ENCODE results near the gene LRRC28.

DNA sequence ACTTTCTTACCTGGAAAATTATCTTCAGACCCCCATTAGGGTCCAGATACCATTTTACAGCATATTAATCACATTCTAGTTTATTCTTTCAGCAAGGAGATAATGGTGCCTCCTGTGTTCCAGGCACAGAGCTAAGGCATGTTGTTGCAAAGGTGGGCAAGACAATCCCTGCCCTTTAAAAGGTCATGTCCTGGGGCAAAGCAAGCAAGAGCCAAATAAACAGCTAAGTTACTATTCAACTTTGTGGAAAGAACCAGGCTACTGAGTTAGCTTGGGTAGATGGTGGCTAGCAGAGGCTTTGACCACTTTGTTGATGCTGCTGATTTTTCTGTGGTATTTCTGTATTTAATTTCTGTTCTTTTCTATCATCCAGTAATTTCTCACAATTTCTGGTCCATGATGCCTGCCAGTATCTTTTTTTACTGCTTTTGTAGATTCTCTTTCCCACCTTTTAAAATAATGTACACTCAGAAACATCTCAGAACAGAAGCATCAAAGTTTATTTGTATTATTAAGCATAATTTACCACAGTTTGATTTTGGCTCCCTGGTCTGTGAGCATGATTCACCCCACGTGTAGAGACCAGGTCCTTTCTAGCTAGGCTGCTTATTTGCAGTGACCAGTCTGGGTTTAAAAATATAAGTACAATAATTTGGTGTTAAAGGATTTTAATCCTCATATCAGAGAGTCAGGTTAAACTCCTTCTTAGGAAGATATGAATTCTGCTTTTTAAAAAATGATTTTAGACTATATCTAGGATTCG lies 71.5 kb downstream of the LRRC28 start:
- TF ChIP-seq MAX (IDR thresholded peaks at IDR 0.05; ENCODE audit: low read depth), result no peak
- no peak for TF ChIP-seq RAD21 (IDR thresholded peaks at IDR 0.05; ENCODE audit: low read length)
- TF ChIP-seq, protein P1, sequence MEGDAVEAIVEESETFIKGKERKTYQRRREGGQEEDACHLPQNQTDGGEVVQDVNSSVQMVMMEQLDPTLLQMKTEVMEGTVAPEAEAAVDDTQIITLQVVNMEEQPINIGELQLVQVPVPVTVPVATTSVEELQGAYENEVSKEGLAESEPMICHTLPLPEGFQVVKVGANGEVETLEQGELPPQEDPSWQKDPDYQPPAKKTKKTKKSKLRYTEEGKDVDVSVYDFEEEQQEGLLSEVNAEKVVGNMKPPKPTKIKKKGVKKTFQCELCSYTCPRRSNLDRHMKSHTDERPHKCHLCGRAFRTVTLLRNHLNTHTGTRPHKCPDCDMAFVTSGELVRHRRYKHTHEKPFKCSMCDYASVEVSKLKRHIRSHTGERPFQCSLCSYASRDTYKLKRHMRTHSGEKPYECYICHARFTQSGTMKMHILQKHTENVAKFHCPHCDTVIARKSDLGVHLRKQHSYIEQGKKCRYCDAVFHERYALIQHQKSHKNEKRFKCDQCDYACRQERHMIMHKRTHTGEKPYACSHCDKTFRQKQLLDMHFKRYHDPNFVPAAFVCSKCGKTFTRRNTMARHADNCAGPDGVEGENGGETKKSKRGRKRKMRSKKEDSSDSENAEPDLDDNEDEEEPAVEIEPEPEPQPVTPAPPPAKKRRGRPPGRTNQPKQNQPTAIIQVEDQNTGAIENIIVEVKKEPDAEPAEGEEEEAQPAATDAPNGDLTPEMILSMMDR (IDR thresholded peaks at IDR 0.05), result no peak
- no peak for TF ChIP-seq EP300 (IDR thresholded peaks at IDR 0.05; ENCODE audit: borderline replicate concordance in 1 of 2, low read depth in 1 of 2, low read length in 1 of 2)
- no peak for TF ChIP-seq YY1 (IDR thresholded peaks at IDR 0.05; ENCODE audit: low read depth)
- TF ChIP-seq NFIC (IDR thresholded peaks at IDR 0.05; ENCODE audit: borderline replicate concordance), result no peak
- no peak for TF ChIP-seq REST (IDR thresholded peaks at IDR 0.05; ENCODE audit: low read depth, low read length)
- TF ChIP-seq, protein P2, sequence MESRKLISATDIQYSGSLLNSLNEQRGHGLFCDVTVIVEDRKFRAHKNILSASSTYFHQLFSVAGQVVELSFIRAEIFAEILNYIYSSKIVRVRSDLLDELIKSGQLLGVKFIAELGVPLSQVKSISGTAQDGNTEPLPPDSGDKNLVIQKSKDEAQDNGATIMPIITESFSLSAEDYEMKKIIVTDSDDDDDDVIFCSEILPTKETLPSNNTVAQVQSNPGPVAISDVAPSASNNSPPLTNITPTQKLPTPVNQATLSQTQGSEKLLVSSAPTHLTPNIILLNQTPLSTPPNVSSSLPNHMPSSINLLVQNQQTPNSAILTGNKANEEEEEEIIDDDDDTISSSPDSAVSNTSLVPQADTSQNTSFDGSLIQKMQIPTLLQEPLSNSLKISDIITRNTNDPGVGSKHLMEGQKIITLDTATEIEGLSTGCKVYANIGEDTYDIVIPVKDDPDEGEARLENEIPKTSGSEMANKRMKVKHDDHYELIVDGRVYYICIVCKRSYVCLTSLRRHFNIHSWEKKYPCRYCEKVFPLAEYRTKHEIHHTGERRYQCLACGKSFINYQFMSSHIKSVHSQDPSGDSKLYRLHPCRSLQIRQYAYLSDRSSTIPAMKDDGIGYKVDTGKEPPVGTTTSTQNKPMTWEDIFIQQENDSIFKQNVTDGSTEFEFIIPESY (IDR thresholded peaks at IDR 0.05; ENCODE audit: borderline replicate concordance, low read depth), result no peak
- TF ChIP-seq GABPA (IDR thresholded peaks at IDR 0.05; ENCODE audit: low read depth), result no peak
